Measurements from ENCODE around the gene TNFSF12. TPM values are rescaled to one million over a fixed set of nuclear protein-coding genes. Genes with fewer than 3 reads are reported as not detected.
A peak's percentile ranks its signal among the peaks of the same experiment; 100 is the strongest.

TNFSF12 gene
- 31.4 TPM for total RNA-seq (2013)
- polyA plus RNA-seq (10 to 100 TPM; 37.7 to 98.3 (median 50.2) TPM), polyA minus RNA-seq (20.0 and 39.0 TPM in 2 replicates), total RNA-seq (0.50 to 12.0 (median 4.1) reads per million in 11 experiments)

GRCh38 chr17:7548585-7549400, at the start of gene TNFSF12:
Gene TNFSF12 (plus strand): TSS chr17:7549058. CDS start chr17:7549154, 96 bp downstream.
- Histone ChIP-seq H3K4me2 (replicated peaks; ENCODE audit: extremely low read depth, low read length, poor library complexity, severe bottlenecking) (peak within 1 kb of the TSS; percentile 96), H3K27me3 (ENCODE audit: control insufficient read depth in 2 of 2, insufficient read depth in 2 of 2, low read length in 2 of 2) (no peaks in the 10 kb centered on the region), H4K20me1 (ENCODE audit: insufficient read depth, low read length) (no peaks in the 10 kb centered on the region), H3K4me3 (replicated peaks in 1 of 3; ENCODE audit: low read depth in 2 of 3, low read length in 3 of 3) (peak within 1 kb of the TSS; percentile 63 to 93 (median 79)), H3K36me3 (replicated peaks in 1 of 2; ENCODE audit: control insufficient read depth in 1 of 2, insufficient read depth in 2 of 2, low read length in 2 of 2) (no peaks in the 10 kb centered on the region), H3K27ac (ENCODE audit: low read depth in 1 of 2, low read length in 2 of 2) (peak within 1 kb of the TSS in 1 of 2 donors; percentile 71), H3K79me2 (ENCODE audit: insufficient read depth, low read length) (peaks cover 35% of the 10 kb centered on the region), H2AFZ (ENCODE audit: insufficient read depth, low read depth, low read length, poor library complexity, severe bottlenecking) (peak within 1 kb of the TSS; percentile 80), H3K4me1 (ENCODE audit: control insufficient read depth in 1 of 2, insufficient read depth in 2 of 2, low read length in 2 of 2) (peaks cover 52 to 55% of the 10 kb centered on the region in 2 donors), H3K9ac (ENCODE audit: insufficient read depth, low read length, poor library complexity, severe bottlenecking) (peak within 1 kb of the TSS; percentile 87), H3K9me3 (replicated peaks in 1 of 2; ENCODE audit: control insufficient read depth in 1 of 2, insufficient read depth in 1 of 2, low read length in 2 of 2) (no peaks in the 10 kb centered on the region)
- Mint-ChIP-seq H3K9me3 (no peaks in the 10 kb centered on the region), H3K27ac (peak within 1 kb of the TSS; percentile 64 to 85 (median 75)), H3K4me1 (peaks cover 57% of the 10 kb centered on the region), H3K36me3 (peaks cover 18 to 22% of the 10 kb centered on the region in 2 donors), H3K27me3 (ENCODE audit: low read depth in 3 of 3) (peaks cover 2 to 9% (median 7%) of the 10 kb centered on the region in 3 donors), H3K4me3 (peak within 1 kb of the TSS; percentile 81 to 94)
- WGBS (ENCODE audit: insufficient coverage), result 2% methylated on average over 58 of the region's 65 CpGs
- peak in 2 of 3 donors; percentile 37 to 42 for DNase-seq
- peak; percentile 8 for TF ChIP-seq CTCF (IDR thresholded peaks at IDR 0.05)
- intact Hi-C loops (cut with micrococcal nuclease), result no loop called here

- TF ChIP-seq CTCF (IDR thresholded peaks at IDR 0.05), result no peak
- Mint-ChIP-seq H3K36me3 (peaks cover 84 to 96% of the 10 kb centered on the region in 2 donors), H3K4me3 (no peak overlapping the region)
These were observed 49.7 kb upstream of the TNFSF12 start for GRCh38 chr17:7499161-7499560.

More at GRCh38 chr17:7499161-7499560, 49.7 kb upstream of the TNFSF12 start:
- H3K27me3 Mint-ChIP-seq (ENCODE audit: low read depth in 3 of 3), result peaks cover 0 to 5% (median 1%) of the 10 kb centered on the region in 3 donors
- Histone ChIP-seq H3K36me3 (replicated peaks in 1 of 2; ENCODE audit: control insufficient read depth in 1 of 2, insufficient read depth in 2 of 2, low read length in 2 of 2) (peaks cover 87 to 95% of the 10 kb centered on the region in 2 donors), H3K9ac (ENCODE audit: insufficient read depth, low read length, poor library complexity, severe bottlenecking) (no peak overlapping the region), H3K27ac (ENCODE audit: low read depth in 1 of 2, low read length in 2 of 2) (no peak overlapping the region), H3K9me3 (replicated peaks in 1 of 2; ENCODE audit: control insufficient read depth in 1 of 2, insufficient read depth in 1 of 2, low read length in 2 of 2) (no peaks in the 10 kb centered on the region), H3K79me2 (ENCODE audit: insufficient read depth, low read length) (peaks cover 27% of the 10 kb centered on the region), H3K4me1 (ENCODE audit: control insufficient read depth in 1 of 2, insufficient read depth in 2 of 2, low read length in 2 of 2) (no peaks in the 10 kb centered on the region), H2AFZ (ENCODE audit: insufficient read depth, low read depth, low read length, poor library complexity, severe bottlenecking) (no peak overlapping the region), H3K4me3 (replicated peaks in 1 of 3; ENCODE audit: low read depth in 2 of 3, low read length in 3 of 3) (no peak overlapping the region), H3K4me2 (replicated peaks; ENCODE audit: extremely low read depth, low read length, poor library complexity, severe bottlenecking) (no peak overlapping the region), H3K27me3 (ENCODE audit: control insufficient read depth in 2 of 2, insufficient read depth in 2 of 2, low read length in 2 of 2) (no peaks in the 10 kb centered on the region), H4K20me1 (ENCODE audit: insufficient read depth, low read length) (peaks cover 68% of the 10 kb centered on the region)
- no peak for DNase-seq
- WGBS (ENCODE audit: insufficient coverage), result 96% methylated on average over 9 of the region's 11 CpGs
- intact Hi-C loops (cut with micrococcal nuclease), result no loop called here
- H3K9me3 Mint-ChIP-seq, result no peaks in the 10 kb centered on the region
- H3K4me1 Mint-ChIP-seq, result no peaks in the 10 kb centered on the region
- peak overlapping the region in 3 of 7 donors; percentile 21 to 65 (median 59) for H3K27ac Mint-ChIP-seq
